GM19324 (cell line): ENCODE data around the gene PANK1.
"Not testable (repeated sequence)": the region's sequence is repeated elsewhere in the genome, so short reads cannot be mapped to it uniquely, and the experiment has no call there.

Experiments used
- ATAC-seq: cut with Tn5 transposase; IDR thresholded peaks from one replicate; pipeline ENCODE4 v1.9.1; 2021; ENCODE audit warnings: mild to moderate bottlenecking, moderate library complexity; ENCODE audit not compliant: unreplicated experiment, low FRiP score

The PANK1 gene

GRCh38 chr10:89622151-89622550 lies 22.9 kb downstream of the PANK1 start:
- ATAC-seq: no peak

DNA sequence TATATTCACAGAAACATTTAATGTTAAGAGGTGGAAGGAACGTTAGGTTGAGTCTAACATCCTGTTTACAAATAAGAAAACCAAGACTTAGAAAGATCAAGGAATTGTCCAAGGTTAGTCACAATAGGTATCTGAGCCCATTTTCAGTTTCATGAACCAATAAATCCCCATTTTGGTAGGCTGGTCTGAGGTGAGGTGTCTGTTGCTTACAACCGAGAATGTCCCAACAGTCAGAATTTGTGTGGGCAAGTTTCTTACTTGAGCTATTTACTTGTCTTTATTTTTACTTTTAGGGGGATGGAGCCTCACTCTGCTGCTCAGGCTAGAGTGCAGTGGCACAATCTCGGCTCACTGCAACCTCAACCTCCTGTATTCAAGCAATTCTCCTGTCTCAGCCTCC lies 23.6 kb downstream of the PANK1 start:
- no peak for ATAC-seq

DNA sequence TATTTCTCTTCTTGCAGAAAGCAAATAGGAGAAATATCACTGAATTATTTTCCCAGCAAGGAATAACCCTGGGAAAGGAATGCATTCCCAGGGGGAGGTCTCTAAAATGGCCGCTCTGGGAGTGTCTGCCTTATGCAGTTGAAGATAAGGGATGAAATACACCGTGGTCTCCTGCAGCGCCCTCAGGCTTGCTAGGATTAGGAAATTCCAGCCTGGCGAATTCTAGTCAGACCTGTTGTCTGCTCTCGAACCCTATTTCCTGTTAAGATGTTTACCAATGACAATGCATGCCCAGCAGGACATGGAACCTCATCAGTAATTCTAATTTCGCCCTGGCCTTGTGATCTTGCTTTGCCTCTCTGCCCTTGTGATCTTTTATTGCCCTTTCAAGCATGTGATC lies 24.7 kb downstream of the PANK1 start:
- not testable (repeated sequence) for ATAC-seq

DNA sequence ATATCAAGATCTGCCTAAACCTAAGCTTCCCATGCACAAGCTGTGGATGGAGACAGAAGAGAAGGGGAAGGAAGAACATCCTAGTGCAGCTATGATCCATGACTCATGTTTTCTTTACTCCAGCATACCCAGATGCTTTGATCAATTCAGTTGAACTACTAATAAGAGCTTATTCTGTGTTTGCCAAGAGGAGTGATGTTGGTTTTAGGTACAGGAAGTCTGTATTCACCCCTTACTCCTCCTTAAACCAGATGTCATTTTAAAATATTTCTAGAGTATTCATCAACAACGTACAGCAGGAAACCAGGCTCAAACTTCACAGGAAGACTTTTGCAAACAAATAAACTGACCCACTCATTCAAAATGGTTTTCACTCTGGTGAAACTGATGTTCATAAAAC lies 29.2 kb downstream of the PANK1 start:
- ATAC-seq: no peak

DNA sequence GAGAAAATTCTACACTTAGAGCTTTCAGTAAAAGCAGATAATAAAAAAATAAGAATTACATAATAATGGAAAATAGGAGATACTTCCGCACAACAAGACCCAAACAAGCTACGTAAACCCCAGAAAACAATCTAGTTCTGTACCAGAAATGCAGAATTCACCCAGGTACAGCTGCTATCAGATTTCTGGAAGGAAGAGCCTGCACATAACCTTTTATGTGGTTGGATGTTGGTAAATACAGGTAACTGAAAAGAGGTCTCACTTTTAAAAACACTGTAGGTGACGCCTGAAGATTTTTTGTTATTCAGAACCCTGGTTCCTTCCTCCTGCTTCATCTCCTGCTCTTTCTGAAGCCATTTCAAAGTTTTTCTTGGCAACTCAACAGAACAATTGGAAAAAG lies 29.9 kb downstream of the PANK1 start:
- ATAC-seq: no peak

GRCh38 chr10:89613582-89613981 lies 31.5 kb downstream of the PANK1 start:
- no peak for ATAC-seq

GRCh38 chr10:89611282-89611681 lies 33.8 kb downstream of the PANK1 start:
- ATAC-seq: no peak

DNA sequence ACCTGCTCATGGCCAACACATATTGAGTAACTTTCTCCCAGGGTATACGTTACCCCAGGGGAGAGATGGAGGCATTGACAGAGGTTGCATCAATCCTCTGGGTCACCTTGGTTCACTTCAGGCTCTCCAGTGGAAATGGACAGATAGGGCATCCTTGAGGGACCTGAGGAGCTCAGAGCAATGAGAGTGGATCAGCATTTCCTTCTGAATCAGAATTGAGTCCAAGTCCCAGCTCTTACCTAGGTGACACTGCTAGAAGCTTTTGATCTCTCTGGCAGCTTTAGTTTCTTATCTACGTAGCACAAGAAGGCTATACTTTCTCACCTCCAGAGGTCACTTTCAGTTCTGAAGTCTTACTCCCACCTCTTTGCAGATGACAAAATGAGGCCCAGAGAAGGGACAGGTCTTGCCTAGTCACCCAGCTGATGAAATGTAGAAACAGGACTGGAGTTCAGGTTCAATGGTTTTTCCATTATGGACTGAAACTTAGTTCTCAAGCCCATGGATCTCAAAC lies 35.2 kb downstream of the PANK1 start:
- ATAC-seq: peak; percentile 67

GRCh38 chr10:89604200-89604599 lies 40.8 kb downstream of the PANK1 start:
- no peak for ATAC-seq

DNA sequence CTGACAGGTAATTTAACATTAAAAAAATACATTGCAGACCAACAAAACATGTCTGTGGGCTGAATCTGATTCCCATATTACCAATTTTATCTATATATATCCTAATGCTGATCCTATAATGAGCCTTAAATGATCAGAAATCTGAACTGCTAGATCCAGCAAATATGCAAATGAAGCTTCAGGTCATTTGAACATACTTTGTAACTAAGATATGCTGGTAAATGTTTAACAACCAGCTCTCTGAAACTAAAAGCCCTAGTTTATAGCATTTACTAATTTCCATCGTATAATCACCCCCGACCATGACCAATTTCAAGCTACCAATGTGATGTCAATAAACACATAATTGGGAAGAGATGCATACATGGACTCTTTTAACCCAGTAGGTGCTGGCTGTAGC lies 42.1 kb downstream of the PANK1 start:
- ATAC-seq: no peak

DNA sequence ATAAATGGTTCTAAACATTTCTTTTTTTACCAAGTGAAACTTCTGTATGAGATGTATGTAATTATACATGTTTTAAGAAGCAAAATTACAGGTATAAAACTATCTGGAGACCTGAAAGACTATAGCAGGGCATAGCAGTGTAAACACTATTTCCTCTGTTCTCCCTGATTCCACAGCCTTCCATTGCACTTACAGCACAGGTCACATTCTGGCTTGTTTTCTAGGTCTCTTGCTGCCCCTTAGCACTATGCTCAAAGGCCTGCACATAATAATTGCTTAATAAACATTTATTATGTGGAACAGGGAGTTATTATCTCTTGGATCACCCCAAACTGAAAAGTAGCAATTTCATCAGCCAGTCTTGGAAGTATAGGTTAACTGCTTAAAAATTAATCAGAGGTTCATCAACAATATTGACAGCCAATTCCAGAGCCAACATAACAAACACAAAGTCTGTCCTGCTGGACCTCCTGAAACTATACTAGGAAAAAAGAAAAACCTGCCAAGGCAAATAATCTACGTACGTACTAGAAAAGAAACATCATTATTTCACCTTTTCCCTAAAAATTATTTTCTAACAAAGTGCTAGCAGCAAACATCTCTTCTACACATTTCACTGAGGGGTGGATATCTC lies 43.2 kb downstream of the PANK1 start:
- ATAC-seq: no peak

DNA sequence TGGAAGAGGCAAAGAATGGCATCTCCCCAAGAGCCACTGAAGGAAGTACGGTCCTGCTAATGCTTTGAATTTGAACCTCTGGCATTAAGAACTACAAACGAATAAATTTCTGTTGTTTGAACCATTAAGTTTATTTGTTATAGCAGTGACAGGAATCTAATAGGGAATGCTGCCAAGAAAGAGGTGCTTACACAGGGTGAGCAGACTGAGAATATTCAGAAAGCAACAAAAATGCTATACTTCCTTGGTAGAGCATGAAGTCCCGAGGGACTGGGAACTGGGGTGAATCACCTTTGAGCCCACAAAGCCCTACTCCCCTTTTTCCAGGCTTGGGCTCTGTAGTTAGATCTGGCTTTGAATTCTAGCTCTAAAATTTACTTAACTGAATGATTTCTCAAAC lies 45.0 kb downstream of the PANK1 start:
- no peak for ATAC-seq

- no peak for ATAC-seq
Measured at GRCh38 chr10:89593043-89593442, 52.0 kb downstream of the PANK1 start.

DNA sequence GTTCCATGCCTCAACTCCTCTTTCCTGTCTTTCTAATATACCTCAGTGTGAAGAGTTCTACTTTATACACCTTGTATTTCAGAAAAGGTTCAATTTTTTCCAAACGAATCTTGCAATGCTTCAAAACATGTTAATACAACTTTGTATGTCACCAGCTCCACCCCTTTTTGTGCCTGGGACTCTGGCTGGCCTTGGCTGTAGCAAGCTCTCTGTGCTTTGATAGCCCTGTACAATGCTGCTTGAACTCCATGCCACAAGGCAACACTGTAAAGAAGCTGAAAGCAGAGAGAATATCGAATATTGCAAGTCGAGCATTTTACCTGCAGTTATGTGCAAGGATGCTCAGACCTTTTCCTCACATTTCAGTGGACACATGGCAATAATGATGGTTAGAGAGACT lies 52.5 kb downstream of the PANK1 start:
- no peak for ATAC-seq

- ATAC-seq: no peak
Measured at GRCh38 chr10:89591796-89592271, 53.2 kb downstream of the PANK1 start.

DNA sequence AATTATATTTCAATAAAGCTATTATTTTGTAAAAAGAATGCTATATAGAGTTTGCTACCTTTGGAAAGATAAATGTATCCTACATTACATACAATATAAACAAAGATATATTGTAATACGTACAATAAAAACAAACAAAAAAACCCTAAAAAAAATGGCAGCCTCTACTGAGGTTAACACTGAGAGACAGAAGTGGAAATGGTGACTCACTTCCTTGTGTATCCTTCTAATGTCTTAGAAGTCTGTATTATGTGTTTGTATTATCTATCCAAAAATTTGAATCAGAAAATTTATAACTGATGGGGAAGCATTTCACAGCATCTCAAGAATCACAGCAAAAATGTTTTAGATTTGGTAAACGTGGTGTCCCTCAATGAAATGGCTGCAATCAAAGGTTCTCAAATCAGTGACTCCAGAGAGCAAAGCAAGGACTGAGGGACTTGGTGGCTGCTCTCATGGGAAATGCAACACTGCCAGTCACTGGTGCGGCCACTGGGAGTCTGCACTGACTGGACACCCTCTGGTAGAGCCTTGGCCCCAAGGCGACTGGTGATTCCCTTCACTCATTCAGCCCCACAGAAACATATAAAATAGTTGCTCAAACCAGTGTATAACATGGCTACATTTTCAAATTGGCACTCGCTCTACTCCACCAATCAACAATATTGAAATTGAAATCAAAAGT lies 53.8 kb downstream of the PANK1 start:
- no peak for ATAC-seq

GRCh38 chr10:89590326-89590725 lies 54.7 kb downstream of the PANK1 start:
- no peak for ATAC-seq

- ATAC-seq: no peak
Measured at GRCh38 chr10:89589101-89589720, 55.8 kb downstream of the PANK1 start.

DNA sequence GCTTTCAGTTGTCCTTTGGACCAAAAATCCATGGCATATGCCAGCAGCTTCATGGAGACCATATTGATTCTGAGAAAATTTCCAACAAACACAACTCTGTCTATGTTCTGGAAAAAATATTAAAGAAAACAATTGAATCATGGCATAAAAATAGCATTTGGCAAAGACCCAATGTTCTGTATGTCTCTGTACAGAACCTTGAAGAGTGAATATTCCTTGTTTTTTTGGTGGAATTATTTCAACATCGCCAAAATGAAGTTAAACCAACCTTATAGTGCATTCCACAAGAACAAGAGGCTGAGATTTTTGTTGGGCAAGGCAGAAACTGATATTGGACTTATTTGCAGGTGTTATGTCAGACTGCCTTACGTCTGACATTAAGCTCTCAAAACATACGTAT lies 56.4 kb downstream of the PANK1 start:
- ATAC-seq: no peak

DNA sequence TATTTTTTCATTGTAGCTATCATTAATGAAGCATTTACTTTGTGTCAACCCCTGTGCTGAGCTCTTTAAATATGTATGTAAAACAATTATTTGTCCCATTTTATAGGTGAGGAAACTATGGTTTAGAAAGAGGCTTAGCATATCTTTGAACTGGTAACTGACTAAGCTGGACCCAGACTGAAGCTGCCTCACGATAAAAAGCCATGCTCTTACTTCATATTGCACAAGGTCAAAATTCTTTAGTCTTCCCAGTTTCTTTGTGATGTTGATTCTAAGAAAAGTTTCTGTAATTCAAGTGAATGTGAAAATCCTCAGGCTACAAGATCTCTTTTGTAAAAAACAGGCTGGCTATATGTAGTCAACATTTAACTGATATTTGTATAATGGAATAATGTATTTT lies 63.0 kb downstream of the PANK1 start:
- ATAC-seq: no peak

DNA sequence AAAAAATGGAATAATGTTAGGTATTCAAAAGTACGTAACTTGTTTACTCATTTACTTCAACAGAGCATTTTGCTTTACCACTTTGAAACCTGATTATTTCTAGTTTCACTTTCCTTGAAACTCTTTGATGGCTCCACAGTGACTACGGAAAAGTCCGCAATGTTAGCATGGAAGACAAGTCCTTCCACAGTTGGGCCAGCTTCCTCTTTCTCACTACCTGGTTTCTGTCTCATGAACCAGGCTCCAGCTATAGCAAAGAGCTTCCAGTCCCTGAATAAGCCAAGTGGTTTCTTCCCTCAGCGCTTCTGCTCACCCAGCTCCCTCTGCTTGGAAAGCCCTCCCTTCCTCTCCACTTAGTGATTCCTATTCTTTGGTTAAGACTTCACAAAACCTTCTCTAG lies 64.8 kb downstream of the PANK1 start:
- ATAC-seq: no peak

GRCh38 chr10:89576696-89577095 lies 68.3 kb downstream of the PANK1 start:
- ATAC-seq: no peak
